ENCODE data around the gene TRIM61.

Gene TRIM61

GRCh38 chr4:164918956-164919355 is 58.5 kb downstream of the TRIM61 start:
- no peak overlapping the region for H3K4me3 ChIP-seq (ENCODE audit: low read depth, low read length)
- TF ChIP-seq CTCF (IDR thresholded peaks at IDR 0.05; ENCODE audit: borderline replicate concordance, insufficient read depth, low read depth, low read length) = no peak
